Endothelial cell (in vitro differentiated cells): Measurements from ENCODE around the gene RBMS3. TPM values are rescaled to one million over a fixed set of nuclear protein-coding genes. Genes with fewer than 3 reads are reported as not detected.

Experiments used
- DNase-seq: peaks from one replicate; pipeline ENCODE4 v3.0.0; 2021; ENCODE audit warnings: low spot score
- H3K27ac Mint-ChIP-seq: one replicate; pipeline ENCODE4 v1.8.0; 2021; ENCODE audit warnings: mixed read lengths, inconsistent platforms; ENCODE audit not compliant: unreplicated experiment
- H3K27me3 Mint-ChIP-seq: one replicate; pipeline ENCODE4 v1.8.0; 2021; ENCODE audit warnings: mild to moderate bottlenecking, moderate library complexity, mixed read lengths, inconsistent platforms; ENCODE audit not compliant: unreplicated experiment
- H3K36me3 Mint-ChIP-seq: one replicate; pipeline ENCODE4 v1.8.0; 2021; ENCODE audit warnings: mild to moderate bottlenecking, low read depth, mixed read lengths, inconsistent platforms; ENCODE audit not compliant: unreplicated experiment
- H3K4me1 Mint-ChIP-seq: one replicate; pipeline ENCODE4 v1.8.0; 2021; ENCODE audit warnings: mild to moderate bottlenecking, mixed read lengths, inconsistent platforms; ENCODE audit not compliant: unreplicated experiment
- H3K4me3 Mint-ChIP-seq: one replicate; pipeline ENCODE4 v1.8.0; 2021; ENCODE audit warnings: mild to moderate bottlenecking, mixed read lengths, inconsistent platforms; ENCODE audit not compliant: unreplicated experiment
- H3K9me3 Mint-ChIP-seq: one replicate; pipeline ENCODE4 v1.8.0; 2021; ENCODE audit warnings: mixed read lengths, inconsistent platforms; ENCODE audit not compliant: unreplicated experiment
- CTCF ChIP-seq: fragments of 200-600 bp; sonication (generic); IDR thresholded peaks from one replicate; pipeline ENCODE4 v1.5.0; 2021; ENCODE audit warnings: antibody characterized with exemption; ENCODE audit not compliant: unreplicated experiment
- total RNA-seq: library from RNA; stranded (reverse); fragmentation: NEBNext Ultra II Directional; extraction: Animal tissue kit (Norgen Biotek cat#: 25700); gene quantifications from one replicate; pipeline ENCODE4 v1.2.1, GENCODE V29; 2021; ENCODE audit not compliant: unreplicated experiment

The RBMS3 gene
- total RNA-seq, 1 donor from 2014 or later = 30.9 TPM

- H3K27me3 Mint-ChIP-seq = no peaks in the 10 kb centered on the region
- TF ChIP-seq CTCF = no peak
- H3K4me1 Mint-ChIP-seq = peaks cover 16% of the 10 kb centered on the region
- H3K4me3 Mint-ChIP-seq = no peak overlapping the region
- H3K27ac Mint-ChIP-seq = no peak overlapping the region
- H3K36me3 Mint-ChIP-seq = no peaks in the 10 kb centered on the region
- H3K9me3 Mint-ChIP-seq = no peaks in the 10 kb centered on the region
- DNase-seq = no peak
Observed at GRCh38 chr3:29628795-29629194, 347.9 kb downstream of the RBMS3 start.

- no peak for TF ChIP-seq CTCF
- H3K9me3 Mint-ChIP-seq = no peaks in the 10 kb centered on the region
- no peaks in the 10 kb centered on the region for H3K27me3 Mint-ChIP-seq
- H3K36me3 Mint-ChIP-seq = no peaks in the 10 kb centered on the region
- H3K27ac Mint-ChIP-seq = no peak overlapping the region
- no peak for DNase-seq
- no peak overlapping the region for H3K4me3 Mint-ChIP-seq
- H3K4me1 Mint-ChIP-seq = peaks cover 4% of the 10 kb centered on the region
Observed at GRCh38 chr3:29635888-29636287, 355.0 kb downstream of the RBMS3 start.

- Mint-ChIP-seq H3K4me1 (peaks cover 4% of the 10 kb centered on the region), H3K4me3 (no peak overlapping the region), H3K27ac (no peak overlapping the region), H3K27me3 (no peaks in the 10 kb centered on the region), H3K36me3 (no peaks in the 10 kb centered on the region), H3K9me3 (no peaks in the 10 kb centered on the region)
- DNase-seq = no peak
- no peak for TF ChIP-seq CTCF
Observed at GRCh38 chr3:29637068-29637467, 356.2 kb downstream of the RBMS3 start.

GRCh38 chr3:29639578-29640290 lies 358.9 kb downstream of the RBMS3 start:
- H3K9me3 Mint-ChIP-seq = no peaks in the 10 kb centered on the region
- TF ChIP-seq CTCF = no peak
- peaks cover 1% of the 10 kb centered on the region for H3K27me3 Mint-ChIP-seq
- H3K4me3 Mint-ChIP-seq = no peak overlapping the region
- H3K27ac Mint-ChIP-seq = no peak overlapping the region
- no peak for DNase-seq
- H3K4me1 Mint-ChIP-seq = peaks cover 3% of the 10 kb centered on the region
- H3K36me3 Mint-ChIP-seq = no peaks in the 10 kb centered on the region

- Mint-ChIP-seq H3K4me1 (peaks cover 2% of the 10 kb centered on the region), H3K27me3 (peaks cover 1% of the 10 kb centered on the region)
- DNase-seq = no peak
Observed at GRCh38 chr3:29642393-29643033, 361.6 kb downstream of the RBMS3 start.

More at GRCh38 chr3:29642393-29643033, 361.6 kb downstream of the RBMS3 start:
- no peak for TF ChIP-seq CTCF
- no peaks in the 10 kb centered on the region for H3K36me3 Mint-ChIP-seq
- H3K27ac Mint-ChIP-seq = no peak overlapping the region
- H3K4me3 Mint-ChIP-seq = no peak overlapping the region
- no peaks in the 10 kb centered on the region for H3K9me3 Mint-ChIP-seq
